NCI-H1436 (cell line): Measurements from ENCODE around the gene NR6A1.

Experiments
- DNase-seq: peaks from one replicate; lab custom pipeline; 2025; lab: John Stamatoyannopoulos, UW

The NR6A1 gene

GRCh38 chr9:124795881-124796431 lies 24.8 kb upstream of the NR6A1 start:
- DNase-seq = no peak

GRCh38 chr9:124794902-124795491 lies 23.9 kb upstream of the NR6A1 start:
- DNase-seq = no peak

GRCh38 chr9:124793015-124793541 lies 22.0 kb upstream of the NR6A1 start:
- no peak for DNase-seq

- DNase-seq = no peak
These were observed 21.3 kb upstream of the NR6A1 start for GRCh38 chr9:124792257-124793014.

- no peak for DNase-seq
These were observed 19.8 kb upstream of the NR6A1 start for GRCh38 chr9:124790801-124791505.

GRCh38 chr9:124790301-124790700 lies 19.2 kb upstream of the NR6A1 start:
- no peak for DNase-seq

GRCh38 chr9:124789531-124789930 lies 18.4 kb upstream of the NR6A1 start:
- no peak for DNase-seq

- no peak for DNase-seq
These were observed 17.6 kb upstream of the NR6A1 start for GRCh38 chr9:124788542-124789217.

- DNase-seq = no peak
These were observed 15.9 kb upstream of the NR6A1 start for GRCh38 chr9:124786881-124787573.

- DNase-seq = no peak
These were observed 13.4 kb upstream of the NR6A1 start for GRCh38 chr9:124784509-124784908.

- DNase-seq = no peak
These were observed 12.7 kb upstream of the NR6A1 start for GRCh38 chr9:124783830-124784229.

GRCh38 chr9:124782661-124783574 lies 11.8 kb upstream of the NR6A1 start:
- DNase-seq = no peak

- DNase-seq = no peak
These were observed 11.0 kb upstream of the NR6A1 start for GRCh38 chr9:124781967-124782660.

- no peak for DNase-seq
These were observed 9.6 kb upstream of the NR6A1 start for GRCh38 chr9:124780757-124781151.

GRCh38 chr9:124780060-124780756 lies 9.1 kb upstream of the NR6A1 start:
- DNase-seq = no peak

- DNase-seq = no peak
These were observed 8.4 kb upstream of the NR6A1 start for GRCh38 chr9:124779368-124780059.

- no peak for DNase-seq
These were observed 7.7 kb upstream of the NR6A1 start for GRCh38 chr9:124778575-124779367.
